ENCODE data around the gene KITLG. TPM values are rescaled to one million over a fixed set of nuclear protein-coding genes. Genes with fewer than 3 reads are reported as not detected.
A peak's percentile ranks its signal among the peaks of the same experiment; 100 is the strongest.

KITLG gene
- total RNA-seq, 4 donors from 2014 or later, result 10.2 to 27.5 (median 16.4) TPM

GRCh38 chr12:88576866-88577265, 3.4 kb downstream of the KITLG start:
- DNase-seq (ENCODE audit: low spot score in 2 of 2), result no peak
- TF ChIP-seq POLR2A (IDR thresholded peaks at IDR 0.05) (no peak), EP300 (IDR thresholded peaks at IDR 0.05) (no peak), CTCF (IDR thresholded peaks at IDR 0.05) (no peak)
- Histone ChIP-seq H3K4me3 (no peak overlapping the region), H3K9me3 (no peaks in the 10 kb centered on the region), H3K27me3 (no peaks in the 10 kb centered on the region), H3K4me1 (peaks cover 0 to 73% (median 9%) of the 10 kb centered on the region in 4 donors), H3K27ac (peak overlapping the region in 2 of 4 donors; percentile 16 to 36), H3K36me3 (no peaks in the 10 kb centered on the region)
- WGBS, 2 donors, result 92 to 98% methylated on average over 1 of the region's 1 CpG

GRCh38 chr12:88575361-88575970, 4.8 kb downstream of the KITLG start:
- DNase-seq (ENCODE audit: low spot score in 2 of 2), result no peak
- Histone ChIP-seq H3K4me3 (no peak overlapping the region), H3K27ac (peak overlapping the region in 3 of 4 donors; percentile 12 to 72 (median 36)), H3K36me3 (no peaks in the 10 kb centered on the region), H3K9me3 (no peaks in the 10 kb centered on the region), H3K4me1 (peaks cover 0 to 87% (median 18%) of the 10 kb centered on the region in 4 donors), H3K27me3 (no peaks in the 10 kb centered on the region)
- TF ChIP-seq POLR2A (IDR thresholded peaks at IDR 0.05), result no peak
- peak in 1 of 2 donors; percentile 18 for TF ChIP-seq EP300 (IDR thresholded peaks at IDR 0.05)
- WGBS, 2 donors, result 26 to 27% methylated on average over 2 of the region's 2 CpGs

- no peak overlapping the region for H3K4me3 ChIP-seq
- peaks cover 0 to 98% (median 24%) of the 10 kb centered on the region in 4 donors for H3K4me1 ChIP-seq
- peak overlapping the region in 2 of 4 donors; percentile 36 to 72 for H3K27ac ChIP-seq
Measured at GRCh38 chr12:88574278-88574677, 6.0 kb downstream of the KITLG start.

GRCh38 chr12:88573583-88573982, 6.7 kb downstream of the KITLG start:
- Histone ChIP-seq H3K27me3 (no peaks in the 10 kb centered on the region), H3K36me3 (no peaks in the 10 kb centered on the region), H3K27ac (peak overlapping the region in 2 of 4 donors; percentile 60 to 72), H3K9me3 (no peaks in the 10 kb centered on the region), H3K4me1 (peaks cover 0 to 94% (median 24%) of the 10 kb centered on the region in 4 donors), H3K4me3 (no peak overlapping the region)
- DNase-seq (ENCODE audit: low spot score in 2 of 2), result no peak
- TF ChIP-seq POLR2A (IDR thresholded peaks at IDR 0.05) (no peak), EP300 (IDR thresholded peaks at IDR 0.05) (no peak), CTCF (IDR thresholded peaks at IDR 0.05) (no peak)
- WGBS, 2 donors, result 88 to 90% methylated on average over 4 of the region's 4 CpGs

More at GRCh38 chr12:88574278-88574677, 6.0 kb downstream of the KITLG start:
- no peaks in the 10 kb centered on the region for H3K36me3 ChIP-seq
- no peaks in the 10 kb centered on the region for H3K9me3 ChIP-seq
- 28 to 36% methylated on average over 2 of the region's 2 CpGs for WGBS, 2 donors
- no peak for TF ChIP-seq EP300 (IDR thresholded peaks at IDR 0.05)
- TF ChIP-seq CTCF (IDR thresholded peaks at IDR 0.05), result no peak
- TF ChIP-seq POLR2A (IDR thresholded peaks at IDR 0.05), result no peak
- no peak for DNase-seq (ENCODE audit: low spot score in 2 of 2)
- H3K27me3 ChIP-seq, result no peaks in the 10 kb centered on the region

GRCh38 chr12:88572781-88573549, 7.3 kb downstream of the KITLG start:
- Histone ChIP-seq H3K9me3 (no peaks in the 10 kb centered on the region), H3K36me3 (no peaks in the 10 kb centered on the region), H3K4me3 (no peak overlapping the region), H3K27ac (peak overlapping the region in 2 of 4 donors; percentile 60 to 61), H3K27me3 (no peaks in the 10 kb centered on the region), H3K4me1 (peaks cover 0 to 93% (median 24%) of the 10 kb centered on the region in 4 donors)
- TF ChIP-seq POLR2A (IDR thresholded peaks at IDR 0.05), result no peak
- TF ChIP-seq CTCF (IDR thresholded peaks at IDR 0.05), result no peak
- TF ChIP-seq EP300 (IDR thresholded peaks at IDR 0.05), result no peak
- WGBS, 2 donors, result 30 to 41% methylated on average over 4 of the region's 4 CpGs
- DNase-seq (ENCODE audit: low spot score in 2 of 2), result no peak
